K562 (cell line): ENCODE data around the gene SLC38A10. TPM values are rescaled to one million over a fixed set of nuclear protein-coding genes. Genes with fewer than 3 reads are reported as not detected.

ENCODE experiments used
- CBFA2T2 ChIP-seq: fragments of 450-650 bp; conservative IDR thresholded peaks from 2 replicates; pipeline ENCODE4 v1.6.1; 2017; ENCODE audit warnings: mild to moderate bottlenecking
- CHD1 ChIP-seq: fragments of 200-600 bp; sonication (generic); IDR thresholded peaks from one replicate; pipeline ENCODE4 v1.6.1; 2012; ENCODE audit warnings: mild to moderate bottlenecking, moderate library complexity, low read length, inconsistent platforms
- GATAD2A ChIP-seq: fragments of 450-650 bp; IDR thresholded peaks from 2 replicates; pipeline ENCODE4 v1.6.1; 2017
- HDAC3 ChIP-seq: fragments of 450-650 bp; IDR thresholded peaks from 2 replicates; pipeline ENCODE4 v1.6.1; 2018; ENCODE audit warnings: borderline replicate concordance, mild to moderate bottlenecking, moderate library complexity; ENCODE audit not compliant: partially characterized antibody
- HNRNPL ChIP-seq: fragments of 200-400 bp; formaldehyde crosslinking; IDR thresholded peaks from 2 replicates; pipeline ENCODE4 v1.6.1; 2017; ENCODE audit warnings: low read depth, mild to moderate bottlenecking, low read length
- ILK ChIP-seq: fragments of 450-650 bp; IDR thresholded peaks from 2 replicates; pipeline ENCODE4 v1.6.1; 2016; ENCODE audit warnings: missing genetic modification characterization, low read depth, mild to moderate bottlenecking, missing compliant biosample characterization, moderate library complexity, borderline replicate concordance
- L3MBTL2 ChIP-seq: fragments of 450-650 bp; IDR thresholded peaks from 2 replicates; pipeline ENCODE4 v1.6.1; 2016; ENCODE audit warnings: mild to moderate bottlenecking, moderate library complexity
- NCOA2 ChIP-seq, 2 experiments: fragments of 450-650 bp; IDR thresholded peaks; 2 replicates each; pipeline ENCODE4 v1.6.1; 2018; ENCODE audit warnings: mild to moderate bottlenecking in 2 of 2, moderate library complexity in 1 of 2; ENCODE audit not compliant: partially characterized antibody in 2 of 2
- NCOR1 ChIP-seq: fragments of 450-650 bp; IDR thresholded peaks from 2 replicates; pipeline ENCODE4 v1.6.1; 2016; ENCODE audit warnings: mild to moderate bottlenecking, moderate library complexity
- POU5F1 ChIP-seq: fragments of 150-350 bp; IDR thresholded peaks from 2 replicates; pipeline ENCODE4 v1.6.1; 2014; ENCODE audit warnings: borderline replicate concordance, low read length, low read depth, mild to moderate bottlenecking; ENCODE audit not compliant: partially characterized antibody
- SETDB1 ChIP-seq: IDR thresholded peaks from one replicate; pipeline ENCODE4 v1.6.1; 2012; ENCODE audit warnings: low read length, control low read depth, inconsistent platforms
- SMARCA5 ChIP-seq: fragments of 450-650 bp; IDR thresholded peaks from 2 replicates; pipeline ENCODE4 v1.6.1; 2016
- THAP12 ChIP-seq: fragments of 250-450 bp; sonication (Bioruptor Pico); IDR thresholded peaks from 2 replicates; pipeline ENCODE4 v1.9.0; 2021; ENCODE audit warnings: mild to moderate bottlenecking, inconsistent platforms
- THAP7 ChIP-seq: fragments of 250-450 bp; sonication (Bioruptor Pico); IDR thresholded peaks from 2 replicates; pipeline ENCODE4 v1.5.0; 2021
- THRAP3 ChIP-seq: fragments of 450-650 bp; IDR thresholded peaks from 2 replicates; pipeline ENCODE4 v1.6.1; 2016; ENCODE audit warnings: mild to moderate bottlenecking, inconsistent platforms, borderline replicate concordance
- TSHZ1 ChIP-seq: fragments of 250-450 bp; sonication (Bioruptor Pico); IDR thresholded peaks from 2 replicates; pipeline ENCODE4 v1.4.0; 2020; ENCODE audit warnings: mild to moderate bottlenecking, moderate library complexity
- XRCC3 ChIP-seq: fragments of 450-650 bp; IDR thresholded peaks from 2 replicates; pipeline ENCODE4 v1.6.1; 2017; ENCODE audit warnings: mild to moderate bottlenecking, moderate library complexity
- ZNF140 ChIP-seq: fragments of 250-450 bp; sonication (Bioruptor Pico); IDR thresholded peaks from 2 replicates; pipeline ENCODE4 v1.8.0; 2021; ENCODE audit warnings: moderate library complexity, mild to moderate bottlenecking, inconsistent platforms
- ZNF639 ChIP-seq, 2 experiments: fragments of 200-800 bp in 1 of 2; sonication (Bioruptor generic) in 1 of 2; sonication (generic) in 1 of 2; formaldehyde crosslinking in 1 of 2; IDR thresholded peaks in 1 of 2; conservative IDR thresholded peaks in 1 of 2; 2 replicates each; pipeline versions ENCODE4 v1.5.0 to v1.6.1; 2016 to 2020; ENCODE audit warnings: missing compliant biosample characterization in 1 of 2, missing genetic modification characterization in 1 of 2, missing genetic modification reagents in 1 of 2
- polyA plus RNA-seq, 8 experiments: library from polyadenylated mRNA; depleted of rRNA in 4 of 8; stranded (reverse) in 5 of 8; unstranded in 3 of 8; fragments of >200 nt; fragmentation: Nextera tagmentation in 2 of 8; fragmentation: Illumina TruSeq in 1 of 8; extraction: Ambion mirVana in 2 of 8; extraction: Trizol in 1 of 8; gene quantifications; 2 replicates each; pipeline versions ENCODE4 v1.2.1 to v1.2.3, GENCODE V29; 2011 to 2014; ENCODE audit warnings: inconsistent platforms in 1 of 8, missing spikeins in 1 of 8
- total RNA-seq, 7 experiments: library from RNA; depleted of rRNA in 6 of 7; stranded (reverse); fragments of >200 nt in 6 of 7; fragmentation: Illumina TruSeq in 2 of 7; extraction: Trizol in 2 of 7; gene quantifications; 2 replicates each; pipeline versions ENCODE4 v1.2.1 to v1.2.3, GENCODE V29; 2011 to 2021; ENCODE audit warnings: low replicate concordance in 1 of 7

The SLC38A10 gene
- total and polyA plus RNA-seq, 9 of the 15 experiments (the other 6 are each of a cell fraction or from before 2014, with no cell fraction given), result 0.45 to 54.2 (median 13.8) TPM

- TF ChIP-seq SETDB1 (no peak), ZNF140 (CRISPR knock-in tag) (no peak), ILK (tag) (no peak), THRAP3 (no peak), NCOR1 (no peak), CBFA2T2 (no peak), POU5F1 (no peak), CHD1 (no peak), SMARCA5 (no peak), ZNF639 (CRISPR knock-in tag; conservative IDR thresholded peaks at IDR 0.05 in 1 of 2, IDR thresholded peaks at IDR 0.05 in 1 of 2) (no peak), THAP7 (no peak), GATAD2A (no peak), HNRNPL (peak; percentile 56; the same call in 1 of the 2 replicates), THAP12 (CRISPR knock-in tag) (peak; percentile 58; the same call in 1 of the 2 replicates), XRCC3 (no peak), HDAC3 (no peak), NCOA2 (IDR thresholded peaks at IDR 0.05; ENCODE audit: partially characterized antibody in 2 of 2) (no peak), L3MBTL2 (peak; percentile 71), TSHZ1 (CRISPR knock-in tag) (no peak)
These were observed at the start of gene SLC38A10 (continued) for GRCh38 chr17:81295031-81295675.
